Activated T-helper 1 cell treated with anti-CD3 and anti-CD28 coated beads, Interleukin-12 subunit alpha, Interleukin-12 subunit beta, Interleukin-2, Interleukin-4 antibody, amounts not matched to agents 30 ng/mL and 10 ng/mL and 1 ng/mL, durations not matched to agents 14 hours and 24 hours and 36 hours (primary cell): ENCODE results near the gene MEP1A. TPM values are rescaled to one million over a fixed set of nuclear protein-coding genes. Genes with fewer than 3 reads are reported as not detected.

Experiments used
- DNase-seq: peaks from one replicate; pipeline ENCODE4 v3.0.0; 2021; ENCODE audit warnings: low spot score
- H3K27ac Mint-ChIP-seq: one replicate; pipeline ENCODE4 v1.8.0; 2021; ENCODE audit warnings: mild to moderate bottlenecking, mixed read lengths
- H3K27me3 Mint-ChIP-seq: one replicate; pipeline ENCODE4 v1.8.0; 2022; ENCODE audit warnings: mild to moderate bottlenecking, moderate library complexity, mixed read lengths; ENCODE audit not compliant: insufficient read depth
- H3K36me3 Mint-ChIP-seq: one replicate; pipeline ENCODE4 v1.8.0; 2021; ENCODE audit warnings: low read depth, mixed read lengths
- H3K4me1 Mint-ChIP-seq: one replicate; pipeline ENCODE4 v1.8.0; 2021; ENCODE audit warnings: low read depth, mixed read lengths
- H3K4me3 Mint-ChIP-seq: one replicate; pipeline ENCODE4 v1.8.0; 2021; ENCODE audit warnings: mild to moderate bottlenecking, moderate library complexity, mixed read lengths
- H3K9me3 Mint-ChIP-seq: one replicate; pipeline ENCODE4 v1.8.0; 2021; ENCODE audit warnings: mixed read lengths
- intact Hi-C: fragments of 100-400 bp; cut with micrococcal nuclease; formaldehyde crosslinking; loops from one replicate; pipeline ENCODE4 v1.15.1; 2024
- total RNA-seq: library from RNA; stranded (reverse); gene quantifications from 2 replicates; pipeline ENCODE4 v1.2.3, GENCODE V29; 2022

The MEP1A gene
- total RNA-seq, 1 donor from 2014 or later = not detected

GRCh38 chr6:46784535-46784934, 8.7 kb upstream of the MEP1A start:
- H3K4me3 Mint-ChIP-seq = no peak overlapping the region
- intact Hi-C loops = no loop called here
- H3K9me3 Mint-ChIP-seq = no peaks in the 10 kb centered on the region
- H3K4me1 Mint-ChIP-seq = no peaks in the 10 kb centered on the region
- no peaks in the 10 kb centered on the region for H3K36me3 Mint-ChIP-seq
- H3K27me3 Mint-ChIP-seq = no peaks in the 10 kb centered on the region
- no peak for DNase-seq
- H3K27ac Mint-ChIP-seq = no peak overlapping the region

GRCh38 chr6:46787871-46788540, 5.2 kb upstream of the MEP1A start:
- H3K4me3 Mint-ChIP-seq = no peak overlapping the region
- no peak overlapping the region for H3K27ac Mint-ChIP-seq
- no peaks in the 10 kb centered on the region for H3K9me3 Mint-ChIP-seq
- intact Hi-C loops = no loop called here
- H3K4me1 Mint-ChIP-seq = no peaks in the 10 kb centered on the region
- DNase-seq = no peak
- H3K36me3 Mint-ChIP-seq = no peaks in the 10 kb centered on the region
- H3K27me3 Mint-ChIP-seq = no peaks in the 10 kb centered on the region

GRCh38 chr6:46788791-46789190, 4.4 kb upstream of the MEP1A start:
- intact Hi-C loops = no loop called here
- Mint-ChIP-seq H3K36me3 (no peaks in the 10 kb centered on the region), H3K27me3 (no peaks in the 10 kb centered on the region), H3K9me3 (no peaks in the 10 kb centered on the region), H3K4me3 (no peak overlapping the region), H3K27ac (no peak overlapping the region), H3K4me1 (no peaks in the 10 kb centered on the region)
- no peak for DNase-seq

GRCh38 chr6:46789434-46790354, 3.5 kb upstream of the MEP1A start:
- Mint-ChIP-seq H3K4me3 (no peak overlapping the region), H3K27ac (no peak overlapping the region), H3K9me3 (no peaks in the 10 kb centered on the region), H3K27me3 (no peaks in the 10 kb centered on the region), H3K4me1 (no peaks in the 10 kb centered on the region), H3K36me3 (no peaks in the 10 kb centered on the region)
- DNase-seq = no peak
- intact Hi-C loops = no loop called here

GRCh38 chr6:46790355-46790874, 2.8 kb upstream of the MEP1A start:
- no peaks in the 10 kb centered on the region for H3K9me3 Mint-ChIP-seq
- no peaks in the 10 kb centered on the region for H3K36me3 Mint-ChIP-seq
- H3K4me1 Mint-ChIP-seq = no peaks in the 10 kb centered on the region
- no peak for DNase-seq
- no peak overlapping the region for H3K27ac Mint-ChIP-seq
- intact Hi-C loops = no loop called here
- no peak overlapping the region for H3K4me3 Mint-ChIP-seq
- H3K27me3 Mint-ChIP-seq = no peaks in the 10 kb centered on the region

- no peak overlapping the region for H3K27ac Mint-ChIP-seq
These were observed 554 bp upstream of the MEP1A start for GRCh38 chr6:46792635-46793034.

GRCh38 chr6:46794068-46794467, 879 bp downstream of the MEP1A start:
- Mint-ChIP-seq H3K27me3 (no peaks in the 10 kb centered on the region), H3K4me1 (no peaks in the 10 kb centered on the region), H3K4me3 (no peak overlapping the region), H3K9me3 (no peaks in the 10 kb centered on the region), H3K36me3 (no peaks in the 10 kb centered on the region), H3K27ac (no peak overlapping the region)
- intact Hi-C loops = no loop called here
- no peak for DNase-seq

More at GRCh38 chr6:46792635-46793034, 554 bp upstream of the MEP1A start:
- Mint-ChIP-seq H3K4me3 (no peak overlapping the region), H3K4me1 (no peaks in the 10 kb centered on the region), H3K36me3 (no peaks in the 10 kb centered on the region), H3K27me3 (no peaks in the 10 kb centered on the region), H3K9me3 (no peaks in the 10 kb centered on the region)
- intact Hi-C loops = no loop called here
- DNase-seq = no peak

GRCh38 chr6:46795816-46796215, 2.6 kb downstream of the MEP1A start:
- intact Hi-C loops = no loop called here
- Mint-ChIP-seq H3K9me3 (no peaks in the 10 kb centered on the region), H3K27ac (no peak overlapping the region), H3K4me3 (no peak overlapping the region), H3K27me3 (no peaks in the 10 kb centered on the region), H3K4me1 (no peaks in the 10 kb centered on the region), H3K36me3 (no peaks in the 10 kb centered on the region)
- no peak for DNase-seq

GRCh38 chr6:46796848-46797580, 3.8 kb downstream of the MEP1A start:
- H3K4me3 Mint-ChIP-seq = no peak overlapping the region
- no peaks in the 10 kb centered on the region for H3K27me3 Mint-ChIP-seq
- no peak overlapping the region for H3K27ac Mint-ChIP-seq
- H3K4me1 Mint-ChIP-seq = no peaks in the 10 kb centered on the region
- H3K36me3 Mint-ChIP-seq = no peaks in the 10 kb centered on the region
- no peaks in the 10 kb centered on the region for H3K9me3 Mint-ChIP-seq
- no peak for DNase-seq
- intact Hi-C loops = no loop called here

GRCh38 chr6:46799657-46800056, 6.5 kb downstream of the MEP1A start:
- no peaks in the 10 kb centered on the region for H3K36me3 Mint-ChIP-seq

GRCh38 chr6:46808806-46809205, 15.6 kb downstream of the MEP1A start:
- no peak overlapping the region for H3K27ac Mint-ChIP-seq
- intact Hi-C loops = no loop called here
- H3K27me3 Mint-ChIP-seq = peaks cover 3% of the 10 kb centered on the region
- no peak overlapping the region for H3K4me3 Mint-ChIP-seq
- no peaks in the 10 kb centered on the region for H3K36me3 Mint-ChIP-seq
- H3K9me3 Mint-ChIP-seq = no peaks in the 10 kb centered on the region
- no peaks in the 10 kb centered on the region for H3K4me1 Mint-ChIP-seq
- DNase-seq = no peak

More at GRCh38 chr6:46799657-46800056, 6.5 kb downstream of the MEP1A start:
- Mint-ChIP-seq H3K27ac (no peak overlapping the region), H3K4me1 (no peaks in the 10 kb centered on the region), H3K9me3 (no peaks in the 10 kb centered on the region), H3K4me3 (no peak overlapping the region), H3K27me3 (no peaks in the 10 kb centered on the region)
- no peak for DNase-seq
- intact Hi-C loops = no loop called here

- Mint-ChIP-seq H3K9me3 (no peaks in the 10 kb centered on the region), H3K27me3 (peaks cover 6% of the 10 kb centered on the region), H3K4me3 (no peak overlapping the region), H3K27ac (no peak overlapping the region), H3K4me1 (no peaks in the 10 kb centered on the region), H3K36me3 (no peaks in the 10 kb centered on the region)
- intact Hi-C loops = no loop called here
- no peak for DNase-seq
These were observed 21.9 kb downstream of the MEP1A start for GRCh38 chr6:46815130-46815529.

- Mint-ChIP-seq H3K27ac (no peak overlapping the region), H3K4me1 (no peaks in the 10 kb centered on the region), H3K27me3 (peaks cover 4% of the 10 kb centered on the region), H3K9me3 (no peaks in the 10 kb centered on the region), H3K36me3 (no peaks in the 10 kb centered on the region), H3K4me3 (no peak overlapping the region)
- intact Hi-C loops = no loop called here
- no peak for DNase-seq
These were observed 23.4 kb downstream of the MEP1A start for GRCh38 chr6:46816626-46817025.
